C1 segment of cervical spinal cord (tissue), 14 donors: ENCODE data around the gene TSPAN33.
"Not testable (repeated sequence)": the region's sequence is repeated elsewhere in the genome, so short reads cannot be mapped to it uniquely, and the experiment has no call there.

ENCODE experiments used
- DNase-seq, 14 donors: peaks; one replicate each; lab custom pipeline; 2025; lab: John Stamatoyannopoulos, UW

The TSPAN33 gene

GRCh38 chr7:129144095-129144833, at the start of gene TSPAN33:
Gene TSPAN33 (plus strand): TSS chr7:129144707. CDS start chr7:129144981, 274 bp downstream.
- peak in 13 of 14 donors; percentile 43 to 91 (median 73) for DNase-seq

- no peak for DNase-seq
These were observed 49.2 kb upstream of the TSPAN33 start for GRCh38 chr7:129095258-129095657.

- no peak for DNase-seq
These were observed 46.0 kb upstream of the TSPAN33 start for GRCh38 chr7:129098409-129099084.

GRCh38 chr7:129100827-129101166, 43.7 kb upstream of the TSPAN33 start:
- no peak for DNase-seq

GRCh38 chr7:129101746-129102145, 42.8 kb upstream of the TSPAN33 start:
- DNase-seq: no peak

- no peak for DNase-seq
These were observed 40.8 kb upstream of the TSPAN33 start for GRCh38 chr7:129103561-129104324.

- DNase-seq: no peak
These were observed 35.9 kb upstream of the TSPAN33 start for GRCh38 chr7:129108581-129108980.

DNA sequence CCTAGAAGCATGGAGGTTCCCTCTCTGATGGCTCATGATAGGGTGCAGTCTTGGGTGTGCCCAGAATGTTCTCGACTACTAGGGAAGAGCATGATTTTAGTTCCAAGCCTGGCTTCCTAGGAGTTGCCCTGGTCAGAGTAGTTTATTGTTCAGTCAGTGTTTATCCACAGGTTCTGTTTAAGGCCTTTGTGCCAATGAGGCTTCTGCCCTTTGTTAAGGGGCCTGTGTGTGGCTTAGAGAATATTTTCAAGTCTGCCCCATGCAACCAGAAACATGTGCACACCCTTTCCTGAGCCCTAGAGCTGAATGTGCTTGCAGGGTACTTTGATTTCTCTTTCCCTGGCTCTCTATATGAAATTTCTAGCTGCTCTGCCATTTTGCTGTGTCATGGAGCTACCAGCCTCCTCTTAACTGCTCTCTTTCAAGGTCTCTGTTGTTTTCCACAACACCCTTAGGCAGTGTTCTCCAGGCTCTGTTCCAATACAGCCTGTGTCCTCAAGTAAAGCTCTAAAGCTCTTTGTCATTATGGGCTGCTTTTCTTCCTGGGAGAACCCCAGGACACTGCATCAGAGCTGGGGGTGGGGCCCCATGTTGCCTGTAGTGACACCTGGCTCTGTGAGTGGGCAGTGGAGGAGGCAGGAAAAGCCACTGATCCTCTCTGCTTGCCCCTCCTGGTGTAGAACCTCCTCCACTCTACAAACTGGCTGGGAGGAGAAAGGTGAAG, 34.1 kb upstream of the TSPAN33 start:
- DNase-seq: peak in 3 of 14 donors; percentile 10 to 35 (median 11)

- no peak for DNase-seq
These were observed 33.5 kb upstream of the TSPAN33 start for GRCh38 chr7:129110982-129111376.

GRCh38 chr7:129115676-129116075, 28.8 kb upstream of the TSPAN33 start:
- DNase-seq: no peak

- no peak for DNase-seq
These were observed 26.3 kb upstream of the TSPAN33 start for GRCh38 chr7:129118182-129118581.

DNA sequence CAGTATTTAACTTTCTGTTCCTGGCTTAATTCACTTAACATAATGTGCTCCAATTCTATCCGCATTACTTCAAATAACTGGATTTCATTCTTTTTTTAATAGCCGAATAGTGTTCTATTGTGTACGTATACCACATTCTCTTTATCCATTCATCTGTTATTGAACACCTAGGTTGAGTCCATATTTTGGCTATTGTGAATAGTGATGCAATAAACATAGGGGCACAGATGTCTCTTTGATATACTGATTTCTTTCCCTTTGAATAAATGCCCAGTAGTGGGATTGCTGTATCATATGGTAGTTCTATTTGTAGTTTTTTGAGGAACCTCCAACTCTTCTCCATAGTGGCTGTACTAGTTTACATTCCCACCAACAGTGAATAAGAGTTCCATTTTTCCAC, 25.5 kb upstream of the TSPAN33 start:
- DNase-seq: no peak

DNA sequence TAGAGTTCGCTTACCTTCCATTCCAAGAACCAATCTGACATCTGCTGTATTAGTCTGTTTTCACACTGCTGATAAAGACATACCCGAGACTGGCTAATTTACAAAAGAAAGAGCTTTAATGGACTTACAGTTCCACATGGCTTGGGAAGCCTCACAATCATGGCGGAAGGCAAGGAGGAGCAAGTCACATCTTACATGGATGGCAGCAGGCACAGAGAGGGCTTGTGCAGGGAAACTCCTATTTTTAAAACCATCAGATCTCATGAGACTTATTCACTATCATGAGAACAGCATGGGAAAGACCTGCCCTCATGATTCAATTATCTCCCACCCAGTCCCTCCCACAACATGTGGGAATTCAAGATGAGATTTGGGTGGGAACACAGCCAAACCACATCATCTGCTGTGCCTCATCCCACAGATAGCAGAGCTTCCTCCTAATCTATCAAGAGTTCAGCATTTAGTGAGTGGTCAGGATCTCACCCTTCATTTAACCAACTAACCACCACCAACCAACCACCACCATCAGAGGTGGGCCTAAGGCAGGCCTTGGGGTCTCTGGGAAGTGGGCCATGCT, 22.9 kb upstream of the TSPAN33 start:
- not testable (repeated sequence) for DNase-seq

DNA sequence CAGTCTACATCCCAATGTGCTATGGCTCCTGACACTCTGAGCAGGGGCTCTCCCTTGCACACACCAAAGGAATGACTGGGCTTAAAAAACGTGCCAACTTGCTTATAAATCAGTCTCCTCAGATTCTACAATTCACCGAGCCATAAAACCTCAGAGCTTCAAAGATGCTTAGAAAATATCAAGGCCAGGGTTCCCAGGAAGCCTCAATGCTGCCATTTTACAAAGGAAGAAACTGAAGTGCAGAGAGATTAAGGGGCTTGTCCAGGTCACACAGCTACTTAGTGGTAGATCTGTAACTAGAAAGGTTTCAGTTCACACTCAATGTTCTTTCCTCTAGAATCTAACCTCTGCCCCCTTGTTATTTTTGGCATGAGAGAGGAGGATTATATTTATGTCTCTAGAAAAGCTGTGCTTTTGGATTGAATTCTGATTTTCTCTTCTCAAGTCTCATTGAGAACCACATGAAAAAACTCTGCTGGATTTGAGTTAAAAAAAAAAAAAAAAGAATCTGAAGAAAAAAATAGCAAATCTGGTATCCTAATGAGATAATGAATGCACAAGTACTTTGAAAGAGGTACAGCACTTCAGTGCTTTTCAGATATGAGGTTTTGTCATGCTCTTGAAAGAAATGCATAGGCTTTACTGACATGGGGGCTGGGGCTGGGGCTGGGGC, 22.3 kb upstream of the TSPAN33 start:
- DNase-seq: no peak

DNA sequence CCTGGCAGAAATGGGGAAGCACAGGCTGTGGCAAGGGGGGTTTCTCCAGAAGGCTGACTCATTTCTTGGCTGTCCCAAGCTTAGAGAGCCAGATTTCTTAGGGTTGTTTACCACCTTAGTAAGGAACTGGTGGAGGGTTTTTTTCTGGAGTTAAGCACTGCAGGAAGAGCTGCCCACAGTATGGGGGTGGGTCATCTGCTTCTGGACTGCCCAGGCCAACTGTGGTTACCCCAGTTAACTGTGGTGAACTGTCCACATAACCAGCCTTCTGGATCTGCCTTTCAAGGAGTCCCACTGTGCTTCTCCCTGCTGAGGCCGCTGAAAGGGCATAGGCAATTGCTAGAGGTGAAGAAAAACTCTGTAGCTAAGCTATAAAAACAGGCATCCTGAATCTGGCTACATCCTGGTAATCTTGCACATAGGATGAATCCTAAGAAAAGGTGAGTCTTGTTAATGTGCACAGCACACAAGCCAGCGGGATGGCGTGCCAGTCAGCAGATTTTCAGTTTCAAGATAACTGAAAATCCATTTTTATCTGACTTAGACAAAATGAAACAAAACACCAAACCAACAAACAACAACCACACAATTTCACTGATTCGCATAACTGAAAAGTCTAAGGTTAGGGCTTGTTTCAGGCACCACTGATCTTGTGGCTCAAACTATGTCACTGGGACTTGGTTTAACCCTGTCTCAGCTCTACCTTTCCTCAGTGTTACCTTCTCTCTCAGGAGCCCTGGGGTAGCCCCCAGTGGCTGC, 21.6 kb upstream of the TSPAN33 start:
- DNase-seq: peak in 1 of 14 donors; percentile 18

DNA sequence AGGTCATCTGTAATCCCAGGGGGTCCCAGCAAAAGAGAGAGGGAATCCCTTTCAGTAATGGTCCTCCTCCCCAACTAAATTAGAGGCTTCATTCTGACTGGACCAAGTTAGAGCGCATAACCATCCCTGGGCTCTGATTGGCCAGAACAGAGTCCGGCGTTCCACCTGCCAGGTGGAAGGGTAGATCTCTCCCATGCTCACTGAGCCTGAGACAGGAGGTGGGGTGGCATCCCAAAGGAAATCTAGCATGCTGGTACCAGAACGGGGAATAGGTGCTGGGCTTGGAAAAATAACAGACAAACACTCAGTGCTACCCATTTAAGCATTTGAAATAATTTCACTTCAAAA, 21.0 kb upstream of the TSPAN33 start:
- DNase-seq: no peak

- DNase-seq: no peak
These were observed 18.2 kb upstream of the TSPAN33 start for GRCh38 chr7:129126314-129126713.

GRCh38 chr7:129127154-129127553, 17.4 kb upstream of the TSPAN33 start:
- DNase-seq: no peak

DNA sequence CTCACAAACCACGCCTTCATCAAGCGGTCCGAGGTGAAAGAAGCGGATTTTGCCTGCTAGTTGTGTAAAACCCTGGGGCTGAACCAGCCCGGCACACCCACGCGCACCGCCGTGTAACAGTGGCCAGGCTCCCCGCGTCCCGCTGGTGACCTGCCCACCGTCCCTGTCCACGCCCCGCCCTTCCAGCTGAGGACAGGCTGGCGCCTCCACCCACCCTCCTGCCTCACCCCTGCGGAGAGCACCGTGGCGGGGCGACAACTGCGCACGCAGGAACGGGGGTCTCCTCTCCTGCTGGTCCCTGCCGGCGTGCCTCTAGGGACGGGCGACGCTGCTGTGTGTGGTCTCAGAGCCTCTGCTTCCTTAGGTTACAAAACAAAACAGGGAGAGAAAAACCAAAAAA, 16.9 kb upstream of the TSPAN33 start:
- DNase-seq: no peak

DNA sequence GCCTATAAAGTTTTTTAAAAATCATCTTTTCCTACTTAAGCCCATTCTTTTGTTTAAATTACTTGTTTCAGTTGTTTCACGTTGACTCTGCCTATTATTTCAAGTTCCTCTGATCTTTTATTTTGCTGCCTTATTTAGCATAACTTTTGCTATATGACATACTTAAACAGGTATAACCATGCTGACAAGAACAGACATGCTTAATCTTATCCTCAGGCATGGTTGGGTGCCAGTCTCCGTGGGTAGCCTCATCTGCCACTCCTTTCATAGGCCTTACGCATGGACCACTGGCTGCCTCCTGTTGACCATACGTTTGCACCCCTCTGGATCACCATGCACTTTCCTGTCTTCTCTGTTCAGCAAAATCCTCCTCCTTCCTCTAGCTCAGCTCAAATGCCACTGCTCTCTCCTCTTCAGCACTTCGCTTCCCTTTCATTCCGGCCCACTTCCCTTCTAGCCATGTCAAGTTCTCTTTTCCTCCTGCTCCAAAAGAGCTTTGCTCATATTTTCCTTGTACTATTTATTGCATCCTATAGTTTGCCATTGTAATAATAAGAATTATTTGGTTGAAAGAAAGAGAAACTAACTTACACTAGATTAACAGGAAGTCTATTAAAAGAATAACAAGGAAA, 10.0 kb upstream of the TSPAN33 start:
- no peak for DNase-seq
